Endothelial cell of umbilical vein (primary cell): Measurements from ENCODE around the gene GPR65. TPM values are rescaled to one million over a fixed set of nuclear protein-coding genes. Genes with fewer than 3 reads are reported as not detected.

Experiments
- BruUV-seq: library from RNA; stranded (reverse); fragments of 400-500 nt; replicated peaks from 2 replicates; lab custom pipeline; 2021; lab: Mats Ljungman, UMichigan
- CTCF ChIA-PET: fragments of 300-600, 350-600 bp; sonication (Branson Sonifier 250); formaldehyde crosslinking; loops from one replicate; lab custom pipeline; 2021; ENCODE audit warnings: antibody characterized with exemption, inconsistent platforms; lab: Charles Lee
- POLR2A ChIA-PET: fragments of 300-600, 350-600 bp; sonication (Branson Sonifier 250); formaldehyde crosslinking; loops from one replicate; lab custom pipeline; 2021; ENCODE audit warnings: antibody characterized with exemption, inconsistent platforms; lab: Charles Lee
- DNase-seq: peaks from one replicate; pipeline ENCODE4 v3.0.0-alpha.2; 2011; ENCODE audit warnings: low read depth, low spot score
- FAIRE-seq: peaks from 2 replicates; lab custom pipeline; 2011; peaks lifted over from hg19 to GRCh38; lab: Jason Lieb, UNC
- H2AFZ ChIP-seq: 2 replicates; pipeline ENCODE4 v1.6.0; 2012; ENCODE audit warnings: low read depth, low read length, control low read depth, inconsistent platforms
- H3K27ac ChIP-seq: 2 replicates; pipeline ENCODE4 v1.5.1; 2011; ENCODE audit warnings: low read depth, mild to moderate bottlenecking, control low read depth, low read length, moderate library complexity; ENCODE audit not compliant: insufficient read depth
- H3K27me3 ChIP-seq, 2 experiments: 2 replicates each; pipeline versions ENCODE4 v1.6.0 to v1.6.1; 2011; ENCODE audit warnings: low read length in 2 of 2, mixed read lengths in 1 of 2; ENCODE audit not compliant: control insufficient read depth in 2 of 2, insufficient read depth in 2 of 2
- H3K36me3 ChIP-seq, 2 experiments: 2 replicates in 1 of 2; 3 replicates in 1 of 2; pipeline ENCODE4 v1.5.1; 2011; ENCODE audit warnings: low read length in 2 of 2, mild to moderate bottlenecking in 1 of 2, moderate library complexity in 1 of 2; ENCODE audit not compliant: control insufficient read depth in 2 of 2, insufficient read depth in 2 of 2; ENCODE audit errors: extremely low read depth in 1 of 2
- H3K4me1 ChIP-seq: 3 replicates; pipeline ENCODE4 v1.5.1; 2011; ENCODE audit warnings: mild to moderate bottlenecking, low read length; ENCODE audit not compliant: control insufficient read depth, insufficient read depth; ENCODE audit errors: extremely low read depth
- H3K4me2 ChIP-seq: 2 replicates; pipeline ENCODE4 v1.6.1; 2011; ENCODE audit warnings: low read length, control low read depth, mixed read lengths; ENCODE audit not compliant: insufficient read depth
- H3K4me3 ChIP-seq, 3 experiments: fragments of 200-600 bp in 1 of 3; sonication (generic), shearing (Covaris generic) in 1 of 3; replicated peaks in 1 of 3; 2 replicates each; pipeline ENCODE4 v1.5.1; 2011 to 2016; ENCODE audit warnings: control low read depth in 3 of 3, low read length in 3 of 3, mild to moderate bottlenecking in 2 of 3, inconsistent platforms in 1 of 3, low read depth in 1 of 3, moderate library complexity in 1 of 3; ENCODE audit not compliant: insufficient read depth in 1 of 3
- H3K79me2 ChIP-seq: 2 replicates; pipeline ENCODE4 v1.6.0; 2012; ENCODE audit warnings: low read length, inconsistent platforms; ENCODE audit not compliant: control insufficient read depth, insufficient read depth
- H3K9ac ChIP-seq: replicated peaks from 2 replicates; pipeline ENCODE3; 2011; ENCODE audit warnings: low read length, control low read depth; ENCODE audit not compliant: insufficient read depth; ENCODE audit errors: extremely low read depth
- H3K9me1 ChIP-seq: replicated peaks from 3 replicates; pipeline ENCODE4 v1.6.0; 2011; ENCODE audit warnings: mild to moderate bottlenecking, low read length; ENCODE audit not compliant: control insufficient read depth, insufficient read depth; ENCODE audit errors: extremely low read depth
- H3K9me3 ChIP-seq: replicated peaks from 2 replicates; pipeline ENCODE4 v1.5.1; 2012; ENCODE audit warnings: low read length, inconsistent platforms; ENCODE audit not compliant: control insufficient read depth, insufficient read depth
- H4K20me1 ChIP-seq: replicated peaks from 2 replicates; pipeline ENCODE3; 2011; ENCODE audit warnings: mild to moderate bottlenecking, low read length; ENCODE audit not compliant: control insufficient read depth, insufficient read depth; ENCODE audit errors: extremely low read depth
- CTCF ChIP-seq, 2 donors: IDR thresholded peaks; 1 replicate in 1 of 2; 2 replicates in 1 of 2; pipeline ENCODE4 v1.5.1; 2011; ENCODE audit warnings: low read length in 2 of 2, mild to moderate bottlenecking in 2 of 2, moderate library complexity in 2 of 2, control low read depth in 1 of 2, inconsistent platforms in 1 of 2, low read depth in 1 of 2; ENCODE audit not compliant: insufficient read depth in 1 of 2; ENCODE audit errors: extremely low read depth in 1 of 2
- EZH2 ChIP-seq: IDR thresholded peaks from 2 replicates; pipeline ENCODE4 v1.6.1; 2012; ENCODE audit warnings: borderline replicate concordance, low read depth, mild to moderate bottlenecking, moderate library complexity, low read length, inconsistent platforms; ENCODE audit not compliant: severe bottlenecking
- FOS ChIP-seq: IDR thresholded peaks from 2 replicates; pipeline ENCODE4 v1.6.1; 2011; ENCODE audit warnings: mild to moderate bottlenecking, low read length, moderate library complexity, borderline replicate concordance; ENCODE audit not compliant: insufficient read depth
- GATA2 ChIP-seq: IDR thresholded peaks from 2 replicates; pipeline ENCODE4 v1.7.0; 2011; ENCODE audit warnings: low read depth, mild to moderate bottlenecking, moderate library complexity, mixed read lengths, low read length; ENCODE audit not compliant: insufficient read length, insufficient read depth
- JUN ChIP-seq: IDR thresholded peaks from 2 replicates; pipeline ENCODE4 v1.6.1; 2011; ENCODE audit warnings: borderline replicate concordance, low read depth; ENCODE audit not compliant: insufficient read length, insufficient read depth
- MAX ChIP-seq: IDR thresholded peaks from 2 replicates; pipeline ENCODE4 v1.6.1; 2011; ENCODE audit not compliant: insufficient read depth, insufficient read length
- MYC ChIP-seq: IDR thresholded peaks from one replicate; pipeline ENCODE4 v1.6.1; 2011; ENCODE audit warnings: mild to moderate bottlenecking, low read depth, low read length
- POLR2A ChIP-seq: IDR thresholded peaks from 2 replicates; pipeline ENCODE4 v1.6.1; 2012; ENCODE audit warnings: low read depth, mild to moderate bottlenecking, control low read depth, low read length
- POLR2AphosphoS5 ChIP-seq: IDR thresholded peaks from 2 replicates; pipeline ENCODE4 v1.6.1; 2012; ENCODE audit warnings: low read depth, mild to moderate bottlenecking, control low read depth, low read length, moderate library complexity; ENCODE audit not compliant: insufficient read depth
- dilution Hi-C: fragments of 300-500 bp; cut with MboI; formaldehyde crosslinking; loops from one replicate; pipeline ENCODE4 v1.15.0; 2019; ENCODE audit warnings: low sequenced_read_pairs; ENCODE audit not compliant: extremely low pct_ligation_motif_present
- intact Hi-C: fragments of 100-400 bp; cut with micrococcal nuclease; formaldehyde crosslinking; loops from one replicate; pipeline ENCODE4 v1.10.0; 2022
- polyA plus RNA-seq, 4 experiments: library from polyadenylated mRNA; depleted of rRNA in 3 of 4; stranded (reverse) in 3 of 4; unstranded in 1 of 4; fragments of >200 nt; gene quantifications; 2 replicates each; pipeline versions ENCODE4 v1.2.1 to v1.2.3, GENCODE V29; 2011 to 2012; ENCODE audit warnings: missing spikeins in 1 of 4
- total RNA-seq: library from RNA; stranded (reverse); gene quantifications from 2 replicates; pipeline ENCODE4 v1.2.3, GENCODE V29; 2021

The GPR65 gene
- total and polyA plus RNA-seq, 2 donors (not counting 3 experiments of a cell fraction or from before 2014, with no cell fraction given) = 0.03 to 0.07 TPM

GRCh38 chr14:88010331-88010730 lies 5.4 kb downstream of the GPR65 start:
- FAIRE-seq (peak; percentile 70), DNase-seq (no peak)
- H3K27me3 ChIP-seq = no peaks in the 10 kb centered on the region
- no peak overlapping the region for H3K4me2 ChIP-seq
- H3K9ac ChIP-seq = no peak overlapping the region
- intact Hi-C loops = loop anchor here (5.0 kb wide), 1 partner anchor 427 kb away; no protein-coding TSS in a partner anchor
- H3K27ac ChIP-seq = no peak overlapping the region
- no peaks in the 10 kb centered on the region for H4K20me1 ChIP-seq
- dilution Hi-C loops = no loop called here
- H2AFZ ChIP-seq = no peak overlapping the region
- H3K36me3 ChIP-seq = no peaks in the 10 kb centered on the region
- ChIA-PET CTCF (no interaction called here), POLR2A (no interaction called here)
- no TSS peak for BruUV-seq
- H3K9me1 ChIP-seq = no peaks in the 10 kb centered on the region
- H3K9me3 ChIP-seq = no peaks in the 10 kb centered on the region
- no peak for TF ChIP-seq MAX
- TF ChIP-seq POLR2A = no peak
- TF ChIP-seq GATA2 = no peak
- TF ChIP-seq FOS = no peak
- TF ChIP-seq POLR2AphosphoS5 = no peak
- TF ChIP-seq CTCF (IDR thresholded peaks at IDR 0.05; ENCODE audit: extremely low read depth in 1 of 2, insufficient read depth in 1 of 2, low read depth in 1 of 2, low read length in 2 of 2) = no peak
- no peak for TF ChIP-seq JUN
- TF ChIP-seq EZH2 = no peak
- TF ChIP-seq MYC = no peak
- H3K4me1 ChIP-seq = peaks cover 3% of the 10 kb centered on the region
- no peaks in the 10 kb centered on the region for H3K79me2 ChIP-seq
- H3K4me3 ChIP-seq = no peak overlapping the region
